K562 (cell line): ENCODE results near the gene MPPED2. TPM values are rescaled to one million over a fixed set of nuclear protein-coding genes. Genes with fewer than 3 reads are reported as not detected.
A peak's percentile ranks its signal among the peaks of the same experiment; 100 is the strongest.

Experiments
- GTF2F1 ChIP-seq: IDR thresholded peaks from 2 replicates; pipeline ENCODE4 v1.6.1; 2011; ENCODE audit warnings: low read depth, low read length, improper control_type of control experiment
- GTF3C2 ChIP-seq: IDR thresholded peaks from 3 replicates; pipeline ENCODE4 v1.6.1; 2011; ENCODE audit warnings: borderline replicate concordance, mild to moderate bottlenecking, moderate library complexity; ENCODE audit not compliant: insufficient read length; ENCODE audit errors: extremely low read depth
- HNRNPLL ChIP-seq: fragments of 200-400 bp; formaldehyde crosslinking; IDR thresholded peaks from 2 replicates; pipeline ENCODE4 v1.6.1; 2017; ENCODE audit warnings: low read length, low read depth, mild to moderate bottlenecking; ENCODE audit not compliant: poor library complexity, severe bottlenecking
- HOMEZ ChIP-seq: fragments of 250-450 bp; sonication (Bioruptor Pico); IDR thresholded peaks from 2 replicates; pipeline ENCODE4 v1.4.0; 2020; ENCODE audit warnings: mild to moderate bottlenecking, moderate library complexity
- MLX ChIP-seq, 2 experiments: fragments of 450-650 bp in 1 of 2; sonication (generic) in 1 of 2; formaldehyde crosslinking; conservative IDR thresholded peaks; 2 replicates each; pipeline versions ENCODE4 v1.4.0 to v1.8.1; 2020 to 2022; ENCODE audit warnings: mild to moderate bottlenecking in 1 of 2, missing genetic modification reagents in 1 of 2
- NCOA4 ChIP-seq: fragments of 450-650 bp; IDR thresholded peaks from 2 replicates; pipeline ENCODE4 v1.6.1; 2018; ENCODE audit warnings: mild to moderate bottlenecking; ENCODE audit not compliant: partially characterized antibody
- SNAPC5 ChIP-seq: fragments of 250-450 bp; sonication (Bioruptor Pico); IDR thresholded peaks from 2 replicates; pipeline ENCODE4 v1.8.0; 2021; ENCODE audit warnings: moderate library complexity, mild to moderate bottlenecking, inconsistent platforms
- TEAD4 ChIP-seq, 2 experiments: sonication (generic) in 1 of 2; formaldehyde crosslinking in 1 of 2; IDR thresholded peaks; 2 replicates each; pipeline versions ENCODE4 v1.6.1 to v1.8.0; 2012 to 2022; ENCODE audit warnings: borderline replicate concordance in 1 of 2, inconsistent platforms in 1 of 2, low read length in 1 of 2, mild to moderate bottlenecking in 1 of 2, missing genetic modification reagents in 1 of 2
- ZBTB43 ChIP-seq: sonication (generic); formaldehyde crosslinking; IDR thresholded peaks from 2 replicates; pipeline ENCODE4 v1.8.0; 2023; ENCODE audit warnings: mild to moderate bottlenecking, missing genetic modification reagents
- ZBTB9 ChIP-seq: fragments of 450-650 bp; formaldehyde crosslinking; IDR thresholded peaks from 2 replicates; pipeline ENCODE4 v1.4.0; 2020; ENCODE audit warnings: mild to moderate bottlenecking, moderate library complexity
- ZHX1 ChIP-seq: fragments of 150-350 bp; conservative IDR thresholded peaks from 2 replicates; pipeline ENCODE4 v1.6.1; 2014; ENCODE audit warnings: low read length
- ZKSCAN8 ChIP-seq: fragments of 200-800 bp; sonication (Bioruptor generic); IDR thresholded peaks from 2 replicates; pipeline ENCODE4 v1.6.1; 2016; ENCODE audit warnings: missing genetic modification characterization, missing compliant biosample characterization
- ZNF140 ChIP-seq: fragments of 250-450 bp; sonication (Bioruptor Pico); IDR thresholded peaks from 2 replicates; pipeline ENCODE4 v1.8.0; 2021; ENCODE audit warnings: moderate library complexity, mild to moderate bottlenecking, inconsistent platforms
- ZNF184 ChIP-seq: sonication (generic); formaldehyde crosslinking; IDR thresholded peaks from 2 replicates; pipeline ENCODE4 v1.5.0; 2020; ENCODE audit warnings: missing genetic modification reagents
- ZNF253 ChIP-seq: fragments of 250-450 bp; sonication (Bioruptor Pico); conservative IDR thresholded peaks from 2 replicates; pipeline ENCODE4 v1.6.1; 2021; ENCODE audit warnings: mild to moderate bottlenecking
- polyA plus RNA-seq, 8 experiments: library from polyadenylated mRNA; depleted of rRNA in 4 of 8; stranded (reverse) in 5 of 8; unstranded in 3 of 8; fragments of >200 nt; fragmentation: Nextera tagmentation in 2 of 8; fragmentation: Illumina TruSeq in 1 of 8; extraction: Ambion mirVana in 2 of 8; extraction: Trizol in 1 of 8; gene quantifications; 2 replicates each; pipeline versions ENCODE4 v1.2.1 to v1.2.3, GENCODE V29; 2011 to 2014; ENCODE audit warnings: inconsistent platforms in 1 of 8, missing spikeins in 1 of 8
- total RNA-seq, 7 experiments: library from RNA; depleted of rRNA in 6 of 7; stranded (reverse); fragments of >200 nt in 6 of 7; fragmentation: Illumina TruSeq in 2 of 7; extraction: Trizol in 2 of 7; gene quantifications; 2 replicates each; pipeline versions ENCODE4 v1.2.1 to v1.2.3, GENCODE V29; 2011 to 2021; ENCODE audit warnings: low replicate concordance in 1 of 7

MPPED2 gene
- total and polyA plus RNA-seq, 9 of the 15 experiments (the other 6 are each of a cell fraction or from before 2014, with no cell fraction given): not detected

GRCh38 chr11:30364139-30364836 is 221.9 kb downstream of the MPPED2 start (continued):
- TF ChIP-seq GTF3C2 (no peak), SNAPC5 (CRISPR knock-in tag) (no peak), ZBTB43 (CRISPR knock-in tag) (no peak), ZBTB9 (CRISPR knock-in tag) (no peak), HOMEZ (CRISPR knock-in tag) (no peak), GTF2F1 (no peak), ZHX1 (no peak), ZNF140 (CRISPR knock-in tag) (no peak), TEAD4 (IDR thresholded peaks at IDR 0.05; ENCODE audit: low read length) (peak; percentile 86), TEAD4 (CRISPR knock-in tag; IDR thresholded peaks at IDR 0.05; ENCODE audit: borderline replicate concordance) (no peak), MLX (CRISPR knock-in tag; conservative IDR thresholded peaks at IDR 0.05) (no peak), HNRNPLL (no peak), ZNF253 (CRISPR knock-in tag) (no peak), ZNF184 (CRISPR knock-in tag) (no peak), ZKSCAN8 (CRISPR knock-in tag) (no peak), NCOA4 (no peak)
